Prostate gland (tissue), 2 donors: ENCODE results near the gene MAP4.

Experiments used
- POLR2A ChIP-seq: fragments of 450-650 bp; IDR thresholded peaks from one replicate; pipeline ENCODE4 v1.6.1; 2016; ENCODE audit warnings: antibody characterized with exemption, mild to moderate bottlenecking
- POLR2AphosphoS5 ChIP-seq: sonication (generic); formaldehyde crosslinking; IDR thresholded peaks from one replicate; pipeline ENCODE4 v1.6.1; 2017; ENCODE audit warnings: antibody characterized with exemption
- TF ChIP-seq, protein P1 (sequence below), 4 experiments: fragments of 200-600 bp in 2 of 4; fragments of 450-650 bp in 2 of 4; sonication (generic) in 2 of 4; IDR thresholded peaks; 1 replicate in 3 of 4; 2 replicates in 1 of 4; pipeline ENCODE4 v1.5.1; 2016 to 2019; ENCODE audit warnings: antibody characterized with exemption in 4 of 4, mild to moderate bottlenecking in 2 of 4, moderate library complexity in 2 of 4

DNA sequence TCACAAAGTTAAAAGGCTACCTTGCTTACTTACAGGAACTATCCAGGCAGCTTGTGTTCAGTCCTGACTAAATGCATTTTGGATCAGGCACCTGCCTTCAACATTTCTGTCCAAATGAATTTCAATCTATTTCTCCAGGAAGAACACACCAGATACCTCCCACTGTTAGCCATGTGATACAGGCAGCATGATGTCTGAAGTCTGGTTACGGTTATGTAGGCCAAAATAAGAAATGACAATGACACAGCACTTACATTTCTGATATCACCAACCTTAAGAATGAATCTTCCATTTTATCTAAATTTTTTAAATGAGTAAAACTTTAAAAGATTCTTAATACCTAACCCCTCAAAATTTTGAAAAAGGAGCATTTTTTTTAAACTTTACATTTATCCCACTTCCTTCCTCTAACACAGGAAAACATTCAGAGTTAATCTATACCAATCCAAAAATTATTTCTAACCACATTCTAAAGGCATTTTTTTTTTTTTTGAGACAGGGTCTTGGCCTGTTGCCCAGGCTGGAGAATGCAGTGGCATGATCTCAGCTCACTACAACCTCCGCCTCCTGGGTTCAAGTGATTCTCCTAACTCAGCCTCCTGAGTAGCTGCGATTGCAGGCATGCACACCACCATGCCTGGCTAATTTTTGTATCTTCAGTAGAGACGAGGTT lies at the start of gene MAP4:
- TF ChIP-seq, protein P1, sequence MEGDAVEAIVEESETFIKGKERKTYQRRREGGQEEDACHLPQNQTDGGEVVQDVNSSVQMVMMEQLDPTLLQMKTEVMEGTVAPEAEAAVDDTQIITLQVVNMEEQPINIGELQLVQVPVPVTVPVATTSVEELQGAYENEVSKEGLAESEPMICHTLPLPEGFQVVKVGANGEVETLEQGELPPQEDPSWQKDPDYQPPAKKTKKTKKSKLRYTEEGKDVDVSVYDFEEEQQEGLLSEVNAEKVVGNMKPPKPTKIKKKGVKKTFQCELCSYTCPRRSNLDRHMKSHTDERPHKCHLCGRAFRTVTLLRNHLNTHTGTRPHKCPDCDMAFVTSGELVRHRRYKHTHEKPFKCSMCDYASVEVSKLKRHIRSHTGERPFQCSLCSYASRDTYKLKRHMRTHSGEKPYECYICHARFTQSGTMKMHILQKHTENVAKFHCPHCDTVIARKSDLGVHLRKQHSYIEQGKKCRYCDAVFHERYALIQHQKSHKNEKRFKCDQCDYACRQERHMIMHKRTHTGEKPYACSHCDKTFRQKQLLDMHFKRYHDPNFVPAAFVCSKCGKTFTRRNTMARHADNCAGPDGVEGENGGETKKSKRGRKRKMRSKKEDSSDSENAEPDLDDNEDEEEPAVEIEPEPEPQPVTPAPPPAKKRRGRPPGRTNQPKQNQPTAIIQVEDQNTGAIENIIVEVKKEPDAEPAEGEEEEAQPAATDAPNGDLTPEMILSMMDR (IDR thresholded peaks at IDR 0.05), result no peak
- TF ChIP-seq POLR2A (no peak), POLR2AphosphoS5 (no peak)
